HPDE6-E6E7 (cell line): ENCODE results near the gene SPHKAP.
"Not testable (repeated sequence)": the region's sequence is repeated elsewhere in the genome, so short reads cannot be mapped to it uniquely, and the experiment has no call there.

Experiments
- DNase-seq: peaks from one replicate; pipeline ENCODE4 v3.0.0; 2011; ENCODE audit warnings: missing footprints; ENCODE audit errors: extremely low spot score

The SPHKAP gene

GRCh38 chr2:228023619-228024018 is 157.9 kb downstream of the SPHKAP start:
- peak; percentile 4 for DNase-seq

- no peak for DNase-seq
Observed at GRCh38 chr2:228018311-228018710, 163.2 kb downstream of the SPHKAP start.

- DNase-seq, result no peak
Observed at GRCh38 chr2:228017784-228018183, 163.7 kb downstream of the SPHKAP start.

- no peak for DNase-seq
Observed at GRCh38 chr2:228016402-228016801, 165.1 kb downstream of the SPHKAP start.

- no peak for DNase-seq
Observed at GRCh38 chr2:228015741-228016140, 165.7 kb downstream of the SPHKAP start.

- no peak for DNase-seq
Observed at GRCh38 chr2:227996366-227996765, 185.1 kb downstream of the SPHKAP start.

GRCh38 chr2:227990937-227991336 is 190.6 kb downstream of the SPHKAP start:
- no peak for DNase-seq

- DNase-seq, result no peak
Observed at GRCh38 chr2:227973241-227973640, 208.2 kb downstream of the SPHKAP start.

- no peak for DNase-seq
Observed at GRCh38 chr2:227971619-227972230, 209.8 kb downstream of the SPHKAP start.

GRCh38 chr2:227960317-227960716 is 221.2 kb downstream of the SPHKAP start:
- no peak for DNase-seq

GRCh38 chr2:227942965-227943364 is 238.5 kb downstream of the SPHKAP start:
- DNase-seq, result no peak

- peak; percentile 9 for DNase-seq
Observed at GRCh38 chr2:227942021-227942420, 239.5 kb downstream of the SPHKAP start.

- no peak for DNase-seq
Observed at GRCh38 chr2:227939271-227940027, 242.0 kb downstream of the SPHKAP start.

- DNase-seq, result not testable (repeated sequence)
Observed at GRCh38 chr2:227936249-227936648, 245.2 kb downstream of the SPHKAP start.

GRCh38 chr2:227933884-227934283 is 247.6 kb downstream of the SPHKAP start:
- DNase-seq, result no peak

GRCh38 chr2:227932403-227932802 is 249.1 kb downstream of the SPHKAP start:
- DNase-seq, result no peak

GRCh38 chr2:227932001-227932400 is 249.5 kb downstream of the SPHKAP start:
- no peak for DNase-seq
